Upper lobe of left lung (tissue), 6 donors: ENCODE data around the gene FBXW8. TPM values are rescaled to one million over a fixed set of nuclear protein-coding genes. Genes with fewer than 3 reads are reported as not detected.

Experiments used
- ATAC-seq, 2 donors: fragments of 200-7000 bp; cut with Tn5 transposase; one replicate each; pipeline ENCODE4 v1.9.1; 2022; ENCODE audit warnings: mild to moderate bottlenecking in 2 of 2, moderate library complexity in 2 of 2; ENCODE audit not compliant: low FRiP score in 2 of 2
- DNase-seq, 2 donors: peaks; one replicate each; pipeline ENCODE4 v3.0.0-alpha.2; 2019 to 2020
- H3K27ac ChIP-seq, 4 donors: fragments of 200-600 bp; sonication (generic); one replicate each; pipeline ENCODE4 v1.5.1; 2016 to 2019
- H3K27me3 ChIP-seq, 4 donors: fragments of 200-600 bp; sonication (generic); one replicate each; pipeline ENCODE4 v1.5.1; 2017 to 2019
- H3K36me3 ChIP-seq, 4 donors: fragments of 200-600 bp; sonication (generic); one replicate each; pipeline ENCODE4 v1.5.1; 2016 to 2019
- H3K4me1 ChIP-seq, 4 donors: fragments of 200-600 bp; sonication (generic); one replicate each; pipeline ENCODE4 v1.5.1; 2018 to 2019
- H3K4me3 ChIP-seq, 4 donors: fragments of 200-600 bp; sonication (generic); one replicate each; pipeline ENCODE4 v1.5.1; 2017 to 2019; ENCODE audit warnings: mild to moderate bottlenecking in 2 of 4, moderate library complexity in 1 of 4
- H3K9me3 ChIP-seq, 4 donors: fragments of 200-600 bp; sonication (generic); one replicate each; pipeline ENCODE4 v1.5.1; 2018 to 2019
- EP300 ChIP-seq, 4 donors: sonication (generic); formaldehyde crosslinking; IDR thresholded peaks; one replicate each; pipeline ENCODE4 v1.5.1; 2017; ENCODE audit warnings: antibody characterized with exemption in 4 of 4, control low read depth in 2 of 4
- POLR2A ChIP-seq, 4 donors: fragments of 450-650 bp; IDR thresholded peaks; one replicate each; pipeline ENCODE4 v1.5.1; 2016 to 2017; ENCODE audit warnings: antibody characterized with exemption in 4 of 4, mild to moderate bottlenecking in 2 of 4
- POLR2AphosphoS5 ChIP-seq, 2 donors: sonication (generic); formaldehyde crosslinking; IDR thresholded peaks; one replicate each; pipeline ENCODE4 v1.5.1; 2017; ENCODE audit warnings: antibody characterized with exemption in 2 of 2
- WGBS, 2 donors: methylation state at CpG; one replicate each; pipeline ENCODE4 v1.1.5; 2017 to 2018; 5-methylcytosine and 5-hydroxymethylcytosine counted together
- total RNA-seq, 6 donors: library from RNA; depleted of rRNA in 4 of 6; stranded (reverse); fragments of >200 nt in 4 of 6; gene quantifications; one replicate each; pipeline versions ENCODE4 v1.1.0 to v1.2.1, GENCODE V29; 2016 to 2021
- TF ChIP-seq, protein P1 (sequence below), 6 experiments: fragments of 450-650 bp in 4 of 6; fragments of 200-600 bp in 2 of 6; sonication (generic) in 2 of 6; IDR thresholded peaks; one replicate each; pipeline ENCODE4 v1.5.1; 2016 to 2019; ENCODE audit warnings: antibody characterized with exemption in 6 of 6
- donor health status: DM: no; HTN: no; CAD: no; lungs with moderate emphysema.
- donor health status: DM: no; HTN: yes; CAD: no; lungs with severe emphysema.

FBXW8 gene
- total RNA-seq, 6 donors from 2014 or later: 14.7 to 52.4 (median 18.6) TPM

DNA sequence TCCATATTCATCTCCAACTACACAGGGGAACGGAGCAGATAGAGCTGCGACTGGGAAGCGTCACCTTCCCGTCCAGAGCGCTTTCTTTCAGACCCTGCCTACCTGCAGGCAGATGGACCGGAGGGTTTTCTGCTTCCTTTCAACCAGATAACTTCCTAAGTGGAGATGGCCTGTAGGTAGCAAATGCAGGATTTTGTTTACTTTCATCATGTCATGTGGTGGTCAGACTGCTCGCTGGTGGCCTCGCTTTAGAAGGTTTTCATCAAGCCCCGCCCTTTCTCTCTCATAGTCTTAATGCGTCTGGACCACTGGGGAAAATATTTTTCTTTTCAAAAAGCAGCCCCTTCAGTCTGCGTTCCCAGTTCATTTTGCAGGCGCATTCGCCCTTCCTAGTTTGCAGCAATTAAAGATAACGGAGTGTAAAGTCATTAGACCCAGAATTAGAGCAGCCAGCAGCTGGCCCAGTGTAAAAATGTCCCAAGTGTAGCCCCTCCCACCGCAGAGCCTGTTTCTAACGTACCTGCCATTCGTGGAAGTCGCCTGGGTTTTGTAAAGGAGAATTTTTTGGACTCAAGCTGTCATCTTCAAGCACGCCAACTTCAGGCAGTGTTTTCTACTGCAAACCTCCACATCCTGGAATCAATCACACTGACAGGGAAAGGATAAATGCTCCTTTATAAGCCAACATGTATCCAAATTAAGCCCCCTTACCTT lies 119.6 kb downstream of the FBXW8 start:
- Histone ChIP-seq H3K27me3 (no peaks in the 10 kb centered on the region), H3K9me3 (no peaks in the 10 kb centered on the region), H3K27ac (no peak overlapping the region), H3K36me3 (peaks cover 9 to 41% (median 29%) of the 10 kb centered on the region in 4 donors), H3K4me3 (no peak overlapping the region), H3K4me1 (peaks cover 2 to 19% (median 5%) of the 10 kb centered on the region in 4 donors)
- DNase-seq (no peak), ATAC-seq (no peak)
- 88% methylated on average over 19 of the region's 19 CpGs for WGBS, 2 donors
- TF ChIP-seq, protein P1, sequence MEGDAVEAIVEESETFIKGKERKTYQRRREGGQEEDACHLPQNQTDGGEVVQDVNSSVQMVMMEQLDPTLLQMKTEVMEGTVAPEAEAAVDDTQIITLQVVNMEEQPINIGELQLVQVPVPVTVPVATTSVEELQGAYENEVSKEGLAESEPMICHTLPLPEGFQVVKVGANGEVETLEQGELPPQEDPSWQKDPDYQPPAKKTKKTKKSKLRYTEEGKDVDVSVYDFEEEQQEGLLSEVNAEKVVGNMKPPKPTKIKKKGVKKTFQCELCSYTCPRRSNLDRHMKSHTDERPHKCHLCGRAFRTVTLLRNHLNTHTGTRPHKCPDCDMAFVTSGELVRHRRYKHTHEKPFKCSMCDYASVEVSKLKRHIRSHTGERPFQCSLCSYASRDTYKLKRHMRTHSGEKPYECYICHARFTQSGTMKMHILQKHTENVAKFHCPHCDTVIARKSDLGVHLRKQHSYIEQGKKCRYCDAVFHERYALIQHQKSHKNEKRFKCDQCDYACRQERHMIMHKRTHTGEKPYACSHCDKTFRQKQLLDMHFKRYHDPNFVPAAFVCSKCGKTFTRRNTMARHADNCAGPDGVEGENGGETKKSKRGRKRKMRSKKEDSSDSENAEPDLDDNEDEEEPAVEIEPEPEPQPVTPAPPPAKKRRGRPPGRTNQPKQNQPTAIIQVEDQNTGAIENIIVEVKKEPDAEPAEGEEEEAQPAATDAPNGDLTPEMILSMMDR (IDR thresholded peaks at IDR 0.05): no peak
- no peak for TF ChIP-seq EP300 (IDR thresholded peaks at IDR 0.05)

DNA sequence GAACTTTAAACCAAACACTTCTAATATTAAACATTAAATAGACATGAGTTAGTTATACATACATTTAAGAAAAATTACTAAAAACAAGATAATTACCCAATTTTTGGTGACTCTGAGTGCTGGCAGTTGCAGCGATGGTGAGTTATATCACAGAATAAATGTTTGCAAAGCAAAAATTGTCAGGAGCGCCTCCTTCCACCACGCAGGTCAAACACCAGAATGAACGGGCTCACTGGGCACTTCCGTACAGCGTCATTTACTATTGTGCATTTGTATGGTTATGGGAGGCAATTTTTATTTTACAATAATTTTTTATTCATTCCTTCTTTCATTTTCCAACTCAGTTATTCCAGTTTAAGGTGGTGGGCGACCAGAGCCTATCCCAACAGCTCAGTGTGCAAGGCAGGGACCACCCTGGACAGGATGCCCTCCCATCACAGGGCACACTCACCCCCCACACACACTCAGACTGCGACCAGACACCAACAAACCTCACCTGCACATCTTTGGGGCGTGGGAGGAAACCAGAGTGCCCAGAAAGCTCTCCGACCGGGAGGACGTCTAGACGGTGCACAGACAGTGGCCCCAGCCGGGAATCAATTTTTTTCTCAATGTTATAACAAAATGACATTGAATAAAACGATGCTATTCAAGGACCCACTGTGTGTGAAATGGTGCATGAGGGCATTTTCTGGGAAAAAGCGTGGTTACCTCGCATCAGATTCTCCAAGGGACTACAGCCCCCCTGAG lies 121.3 kb downstream of the FBXW8 start:
- 87 to 90% methylated on average over 17 of the region's 17 CpGs for WGBS, 2 donors
- H3K36me3 ChIP-seq: peaks cover 9 to 32% (median 23%) of the 10 kb centered on the region in 4 donors
- H3K4me1 ChIP-seq: peaks cover 0 to 12% (median 0%) of the 10 kb centered on the region in 4 donors
- DNase-seq (no peak), ATAC-seq (no peak)
- no peaks in the 10 kb centered on the region for H3K9me3 ChIP-seq
- H3K27ac ChIP-seq: no peak overlapping the region
- TF ChIP-seq POLR2AphosphoS5 (IDR thresholded peaks at IDR 0.05) (no peak), EP300 (IDR thresholded peaks at IDR 0.05) (no peak), POLR2A (IDR thresholded peaks at IDR 0.05) (no peak)
- TF ChIP-seq, protein P1 (IDR thresholded peaks at IDR 0.05): no peak
- no peaks in the 10 kb centered on the region for H3K27me3 ChIP-seq
- no peak overlapping the region for H3K4me3 ChIP-seq

DNA sequence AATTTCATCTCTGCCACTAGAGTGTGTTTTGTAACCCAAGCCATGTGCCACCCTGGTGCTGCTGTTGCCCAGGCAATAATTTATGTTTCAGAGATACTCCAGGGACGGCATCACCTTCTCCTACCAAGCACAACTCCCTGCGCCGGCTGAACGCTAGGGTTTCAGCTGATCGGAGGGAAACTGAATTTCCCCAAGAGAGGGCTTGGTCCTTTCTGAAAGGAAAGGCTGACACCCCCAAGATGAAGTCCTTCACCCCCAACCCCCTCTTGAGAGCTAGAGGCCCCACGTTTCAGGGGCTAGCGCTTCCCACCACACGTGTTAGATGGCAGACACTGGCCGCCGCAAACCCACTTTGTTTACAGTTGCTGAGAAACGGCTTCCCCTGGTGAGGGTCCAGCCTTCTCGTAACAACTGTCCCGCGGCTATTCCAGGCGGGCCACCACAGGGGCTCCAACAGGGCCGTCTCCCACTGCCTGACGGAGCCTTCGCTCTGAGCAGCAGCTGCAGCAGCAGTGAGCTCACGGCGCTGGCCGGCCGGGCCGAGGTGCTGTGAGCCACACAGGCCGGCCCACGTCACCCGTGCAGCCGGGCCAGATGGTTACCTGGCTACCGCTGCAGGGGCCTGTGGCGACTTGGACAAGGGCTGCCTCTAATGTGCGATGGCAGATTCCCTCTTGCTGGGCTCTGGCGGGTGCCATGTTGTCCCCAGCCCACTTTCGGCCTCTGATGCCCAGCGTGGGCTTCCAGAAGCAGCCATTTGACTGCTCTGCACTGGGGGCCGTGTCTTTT lies 122.0 kb downstream of the FBXW8 start:
- peak in 1 of 2 donors; percentile 81 for DNase-seq
- H3K27me3 ChIP-seq: no peaks in the 10 kb centered on the region
- peaks cover 0 to 12% (median 0%) of the 10 kb centered on the region in 4 donors for H3K4me1 ChIP-seq
- no peaks in the 10 kb centered on the region for H3K9me3 ChIP-seq
- no peak overlapping the region for H3K27ac ChIP-seq
- peak in 1 of 2 donors; percentile 54 for ATAC-seq
- TF ChIP-seq EP300 (IDR thresholded peaks at IDR 0.05) (no peak), POLR2AphosphoS5 (IDR thresholded peaks at IDR 0.05) (no peak), POLR2A (IDR thresholded peaks at IDR 0.05) (no peak)
- TF ChIP-seq, protein P1 (IDR thresholded peaks at IDR 0.05): no peak
- 43 to 70% methylated on average over 14 to 34 of the region's 34 CpGs for WGBS, 2 donors
- peaks cover 3 to 24% (median 15%) of the 10 kb centered on the region in 4 donors for H3K36me3 ChIP-seq
- H3K4me3 ChIP-seq: no peak overlapping the region

DNA sequence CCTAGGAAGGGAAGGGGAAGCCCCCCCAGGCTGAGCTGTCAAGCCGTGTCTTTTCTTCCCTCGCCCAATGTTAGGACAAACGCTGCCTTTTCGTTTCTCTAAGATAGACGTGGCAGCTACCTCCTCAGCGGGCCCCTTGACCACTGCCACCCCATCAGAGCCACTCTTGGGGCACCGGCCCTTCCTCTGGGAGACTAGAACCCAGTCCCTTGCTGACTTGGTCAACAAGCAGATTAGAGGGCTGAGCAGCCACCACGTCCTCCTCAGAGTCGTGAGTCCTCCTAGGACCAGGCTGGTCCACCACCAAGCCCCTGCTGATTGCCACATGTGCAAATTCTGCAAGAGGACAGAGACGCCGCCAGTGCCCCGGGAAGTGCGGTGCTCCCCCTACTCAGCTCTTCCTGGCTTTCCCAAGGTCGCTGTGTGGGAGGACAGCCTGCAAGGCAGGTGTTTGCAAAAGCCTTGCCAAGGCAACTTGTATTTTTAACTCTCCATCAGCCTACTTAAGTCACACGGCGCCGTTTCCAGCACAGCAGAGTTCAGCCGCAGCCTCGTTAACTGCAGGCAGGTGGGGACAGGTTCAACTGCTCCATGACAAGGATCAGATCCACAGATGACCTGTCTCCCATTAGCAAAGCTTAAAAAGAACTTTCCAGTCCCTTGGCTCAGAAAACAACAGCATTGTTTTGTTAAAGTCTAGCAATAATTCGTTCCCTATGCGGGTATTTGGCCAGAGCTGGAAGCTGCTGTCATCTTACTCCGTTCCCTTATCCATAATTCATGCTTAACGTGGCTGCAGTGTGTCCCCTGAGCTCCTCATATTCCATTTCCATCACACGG lies 122.9 kb downstream of the FBXW8 start:
- 57 to 62% methylated on average over 13 to 24 of the region's 24 CpGs for WGBS, 2 donors
- H3K27ac ChIP-seq: no peak overlapping the region
- H3K36me3 ChIP-seq: peaks cover 1 to 16% (median 8%) of the 10 kb centered on the region in 4 donors
- no peak overlapping the region for H3K4me3 ChIP-seq
- H3K9me3 ChIP-seq: no peaks in the 10 kb centered on the region
- TF ChIP-seq EP300 (IDR thresholded peaks at IDR 0.05) (no peak), POLR2A (IDR thresholded peaks at IDR 0.05) (no peak), POLR2AphosphoS5 (IDR thresholded peaks at IDR 0.05) (no peak)
- TF ChIP-seq, protein P1 (IDR thresholded peaks at IDR 0.05): no peak
- H3K27me3 ChIP-seq: no peaks in the 10 kb centered on the region
- H3K4me1 ChIP-seq: peaks cover 0 to 12% (median 0%) of the 10 kb centered on the region in 4 donors
- peak in 1 of 2 donors; percentile 12 for ATAC-seq
- no peak for DNase-seq
